GM19043 (cell line): Measurements from ENCODE around the gene NDUFA7.
"Not testable (repeated sequence)": the region's sequence is repeated elsewhere in the genome, so short reads cannot be mapped to it uniquely, and the experiment has no call there.

Experiments used
- ATAC-seq: cut with Tn5 transposase; IDR thresholded peaks from one replicate; pipeline ENCODE4 v1.9.1; 2021; ENCODE audit warnings: low read depth; ENCODE audit not compliant: unreplicated experiment

NDUFA7 gene

DNA sequence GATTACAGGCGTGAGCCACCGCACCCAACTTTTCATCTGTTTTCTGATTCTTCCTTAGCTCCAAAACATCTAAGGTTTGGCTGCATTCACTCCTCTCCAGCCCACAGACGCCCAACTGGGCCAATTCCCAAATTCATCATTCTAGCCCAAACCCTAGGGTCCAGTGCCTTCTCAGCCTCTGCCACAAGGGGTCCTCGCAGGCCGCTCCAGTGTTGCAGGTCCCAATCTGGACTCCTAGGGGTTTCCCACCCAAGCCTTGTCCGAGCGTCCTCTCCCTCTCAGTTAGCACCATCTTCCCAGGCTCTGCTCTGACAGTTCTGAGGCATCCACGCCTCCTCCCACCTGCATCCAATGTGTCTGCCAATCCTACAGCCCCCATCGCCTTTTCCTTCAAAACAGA, 44.7 kb downstream of the NDUFA7 start:
- not testable (repeated sequence) for ATAC-seq

DNA sequence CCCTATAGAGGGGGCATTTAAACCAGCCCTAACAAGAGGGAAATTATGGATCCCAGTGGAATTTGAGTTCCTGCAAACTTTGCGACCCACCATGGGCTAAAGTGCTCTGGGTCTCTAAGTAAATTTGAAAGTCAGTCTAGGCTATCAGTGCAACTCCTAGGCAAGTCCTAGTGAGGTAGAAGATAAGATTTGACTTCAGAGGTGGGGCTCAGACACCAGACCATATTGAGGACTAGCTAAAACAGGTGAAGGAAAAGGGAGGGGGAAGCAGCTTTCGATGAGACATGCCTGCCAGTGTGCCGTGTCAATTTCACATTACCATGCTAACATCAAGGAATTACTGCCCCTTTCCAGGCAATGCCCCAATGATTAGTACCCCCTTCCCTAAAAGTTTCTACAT, 51.5 kb downstream of the NDUFA7 start:
- ATAC-seq: no peak

DNA sequence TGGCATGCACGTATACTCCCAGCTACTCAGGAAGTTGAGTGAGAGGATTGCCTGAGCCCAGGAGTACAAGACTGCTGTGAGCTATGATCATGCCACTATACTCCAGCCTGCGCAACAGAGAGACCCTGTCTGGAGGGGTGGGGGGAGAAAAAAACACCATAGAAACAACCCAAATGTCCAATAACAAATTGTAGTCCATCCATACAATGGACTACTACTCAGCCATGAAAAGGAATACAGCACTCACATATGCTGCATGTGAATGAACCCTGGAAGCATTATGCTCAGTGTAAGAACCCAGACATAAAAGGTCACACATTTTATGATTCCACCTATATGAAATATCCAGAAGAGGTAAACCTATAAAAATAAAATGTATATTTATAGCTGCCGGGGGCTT, 55.3 kb downstream of the NDUFA7 start:
- ATAC-seq: no peak

DNA sequence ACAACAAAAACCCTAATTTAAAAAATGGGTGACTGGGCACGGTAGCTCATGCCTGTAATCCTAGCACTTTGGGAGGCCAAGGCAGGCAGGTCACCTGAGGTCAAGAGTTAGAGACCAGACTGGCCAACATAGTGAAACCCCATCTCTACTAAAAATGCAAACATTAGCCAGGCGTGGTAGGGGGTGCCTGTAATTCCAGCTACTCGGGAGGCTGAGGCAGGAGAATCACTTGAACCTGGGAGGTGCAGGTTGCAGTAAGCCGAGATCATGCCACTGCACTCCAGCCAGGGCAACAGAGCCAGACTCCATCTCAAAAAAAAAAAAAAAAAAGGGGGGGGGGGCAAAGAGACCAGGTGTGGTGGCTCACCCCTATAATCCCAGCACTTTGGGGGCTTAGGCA, 56.9 kb downstream of the NDUFA7 start:
- ATAC-seq: not testable (repeated sequence)

DNA sequence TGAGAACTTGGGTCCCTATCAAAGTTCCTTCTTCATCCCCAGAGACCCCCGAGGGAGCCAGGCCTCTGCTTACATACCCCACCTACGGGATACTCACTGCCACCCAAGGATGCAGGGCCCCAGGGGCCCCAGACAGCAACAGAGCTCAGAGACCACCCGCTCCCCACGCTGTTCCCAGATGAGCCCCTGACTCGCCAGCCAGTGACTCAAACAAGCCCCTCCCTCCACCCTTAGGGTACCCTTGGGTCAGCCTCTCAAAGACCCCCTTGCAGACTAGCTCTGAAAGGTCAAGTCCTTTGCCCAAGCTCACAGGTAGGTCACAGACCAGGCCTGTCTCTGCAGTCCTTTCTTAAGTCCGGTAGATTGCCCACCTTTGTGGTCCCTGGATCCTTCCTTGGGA, 58.7 kb downstream of the NDUFA7 start:
- ATAC-seq: no peak

DNA sequence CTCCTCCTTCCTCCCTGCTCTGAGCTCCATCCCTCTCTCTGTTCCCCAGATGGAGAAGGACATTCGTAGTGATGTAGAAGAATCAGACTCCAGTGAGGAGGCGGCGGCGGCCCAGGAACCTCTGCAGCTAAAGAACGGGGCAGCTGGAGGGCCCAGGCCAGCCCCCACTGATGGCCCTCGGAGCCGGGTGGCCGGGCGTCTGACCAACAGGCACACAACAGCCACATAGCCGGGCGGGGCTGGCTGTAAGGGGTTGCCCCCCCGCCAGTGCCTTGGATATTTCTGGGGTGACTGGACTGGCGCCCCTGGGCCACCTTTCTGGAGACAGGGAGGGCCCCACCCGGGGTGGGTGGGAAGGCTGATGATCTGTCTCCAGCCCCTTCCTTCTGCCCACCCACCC, 59.3 kb downstream of the NDUFA7 start:
- no peak for ATAC-seq

DNA sequence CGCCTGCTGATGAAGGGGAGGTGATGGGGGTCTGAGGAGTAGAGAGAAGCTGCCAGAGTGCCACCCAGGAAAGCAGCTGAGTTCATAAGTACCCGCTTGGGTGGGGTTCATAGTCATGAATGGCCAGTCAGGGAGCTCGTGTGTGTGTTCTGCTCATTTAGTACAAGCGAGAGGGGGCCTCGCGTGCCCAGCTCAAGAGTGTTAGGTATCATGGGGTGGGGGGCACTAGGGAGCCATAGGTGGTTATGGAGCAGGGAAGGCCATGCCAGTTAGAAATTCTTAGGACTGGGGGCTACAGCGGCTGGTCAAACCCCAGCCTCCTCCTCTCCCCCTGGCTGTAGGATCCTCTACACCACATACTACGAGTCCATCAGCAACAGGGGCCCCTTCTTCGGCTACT, 59.8 kb downstream of the NDUFA7 start:
- no peak for ATAC-seq
